Tibial artery (tissue), 4 donors: Measurements from ENCODE around the gene AXL.

Experiments
- DNase-seq, 2 donors: peaks; one replicate each; pipeline ENCODE4 v3.0.0-alpha.2; 2019
- H3K27ac ChIP-seq, 2 donors: fragments of 200-600 bp; sonication (generic) in 1 of 2; 1 replicate in 1 of 2; 2 replicates in 1 of 2; pipeline ENCODE4 v1.5.1; 2018 to 2019; ENCODE audit warnings: mild to moderate bottlenecking in 1 of 2
- H3K27me3 ChIP-seq, 2 donors: fragments of 200-600 bp; sonication (generic) in 1 of 2; one replicate each; pipeline versions ENCODE4 v1.5.1 to v1.6.0; 2016 to 2019
- H3K36me3 ChIP-seq, 3 donors: fragments of 200-600 bp; sonication (generic) in 2 of 3; one replicate each; pipeline ENCODE4 v1.5.1; 2016 to 2019; ENCODE audit warnings: mild to moderate bottlenecking in 2 of 3
- H3K4me1 ChIP-seq, 4 donors: fragments of 200-600 bp; sonication (generic) in 2 of 4; 1 replicate in 3 of 4; 2 replicates in 1 of 4; pipeline ENCODE4 v1.5.1; 2016 to 2019
- H3K4me3 ChIP-seq, 2 donors: fragments of 200-600 bp; sonication (generic) in 1 of 2; 1 replicate in 1 of 2; 2 replicates in 1 of 2; pipeline ENCODE4 v1.5.1; 2018 to 2019; ENCODE audit warnings: mild to moderate bottlenecking in 2 of 2
- H3K9me3 ChIP-seq, 3 donors: fragments of 200-600 bp; sonication (generic) in 1 of 3; one replicate each; pipeline ENCODE4 v1.5.1; 2016 to 2019
- intact Hi-C: fragments of 100-400 bp; cut with DNase I; formaldehyde crosslinking; loops from one replicate; pipeline ENCODE4 v1.15.0; 2023; ENCODE audit warnings: low total_unique reads
- TF ChIP-seq, protein P1 (sequence below), 2 experiments: fragments of 200-600 bp in 1 of 2; fragments of 450-650 bp in 1 of 2; IDR thresholded peaks; one replicate each; pipeline ENCODE4 v1.5.1; 2017 to 2019; ENCODE audit warnings: antibody characterized with exemption in 2 of 2, mild to moderate bottlenecking in 1 of 2, moderate library complexity in 1 of 2

The AXL gene

DNA sequence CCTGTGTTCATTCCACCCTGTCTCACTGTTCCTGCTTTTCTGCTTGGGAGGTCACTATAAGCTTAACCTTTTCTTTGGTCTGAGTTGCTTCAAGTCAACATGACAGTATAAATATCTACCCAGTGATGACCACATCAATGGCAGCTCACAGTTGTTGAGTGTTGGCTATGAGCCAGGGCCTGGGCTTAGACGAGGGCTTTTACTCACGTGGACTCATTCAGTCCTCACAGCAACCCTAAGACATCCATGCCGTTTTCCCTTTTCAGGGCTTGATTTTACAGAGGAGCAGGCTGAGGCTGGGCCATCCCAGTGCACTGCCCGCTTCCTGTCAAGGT lies 80.7 kb downstream of the AXL start:
- H3K36me3 ChIP-seq: peaks cover 34 to 76% (median 63%) of the 10 kb centered on the region in 3 donors
- no peak overlapping the region for H3K4me3 ChIP-seq
- H3K27ac ChIP-seq: peak overlapping the region; percentile 74 to 82
- TF ChIP-seq, protein P1, sequence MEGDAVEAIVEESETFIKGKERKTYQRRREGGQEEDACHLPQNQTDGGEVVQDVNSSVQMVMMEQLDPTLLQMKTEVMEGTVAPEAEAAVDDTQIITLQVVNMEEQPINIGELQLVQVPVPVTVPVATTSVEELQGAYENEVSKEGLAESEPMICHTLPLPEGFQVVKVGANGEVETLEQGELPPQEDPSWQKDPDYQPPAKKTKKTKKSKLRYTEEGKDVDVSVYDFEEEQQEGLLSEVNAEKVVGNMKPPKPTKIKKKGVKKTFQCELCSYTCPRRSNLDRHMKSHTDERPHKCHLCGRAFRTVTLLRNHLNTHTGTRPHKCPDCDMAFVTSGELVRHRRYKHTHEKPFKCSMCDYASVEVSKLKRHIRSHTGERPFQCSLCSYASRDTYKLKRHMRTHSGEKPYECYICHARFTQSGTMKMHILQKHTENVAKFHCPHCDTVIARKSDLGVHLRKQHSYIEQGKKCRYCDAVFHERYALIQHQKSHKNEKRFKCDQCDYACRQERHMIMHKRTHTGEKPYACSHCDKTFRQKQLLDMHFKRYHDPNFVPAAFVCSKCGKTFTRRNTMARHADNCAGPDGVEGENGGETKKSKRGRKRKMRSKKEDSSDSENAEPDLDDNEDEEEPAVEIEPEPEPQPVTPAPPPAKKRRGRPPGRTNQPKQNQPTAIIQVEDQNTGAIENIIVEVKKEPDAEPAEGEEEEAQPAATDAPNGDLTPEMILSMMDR (IDR thresholded peaks at IDR 0.05): no peak
- H3K4me1 ChIP-seq: peaks cover 0 to 56% (median 48%) of the 10 kb centered on the region in 4 donors
- intact Hi-C loops: no loop called here
- DNase-seq: peak; percentile 76 to 84
- H3K27me3 ChIP-seq: no peaks in the 10 kb centered on the region
- H3K9me3 ChIP-seq: no peaks in the 10 kb centered on the region

DNA sequence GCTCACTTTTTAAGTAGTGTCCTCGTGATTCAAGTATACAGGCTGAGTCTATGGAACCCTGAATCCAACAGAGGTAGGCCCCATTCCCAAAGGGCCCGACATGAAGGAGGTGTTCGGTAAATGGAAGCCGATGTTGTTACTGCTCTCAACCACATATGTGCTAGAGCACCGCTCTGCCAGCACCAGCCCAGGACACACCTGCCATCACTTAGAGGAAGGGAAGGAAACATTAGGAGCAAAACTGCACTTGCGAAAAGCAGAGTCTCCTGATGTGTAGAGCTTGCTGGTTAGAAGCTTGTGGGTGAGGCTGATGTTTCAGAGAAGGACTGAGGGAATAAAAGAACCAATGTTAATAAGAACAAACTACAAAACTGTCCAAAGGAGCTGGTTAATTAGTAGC lies 81.5 kb downstream of the AXL start:
- H3K36me3 ChIP-seq: peaks cover 34 to 76% (median 63%) of the 10 kb centered on the region in 3 donors
- intact Hi-C loops: no loop called here
- no peak overlapping the region for H3K4me3 ChIP-seq
- DNase-seq: no peak
- TF ChIP-seq, protein P1 (IDR thresholded peaks at IDR 0.05): no peak
- H3K27ac ChIP-seq: peak overlapping the region; percentile 74 to 82
- H3K27me3 ChIP-seq: no peaks in the 10 kb centered on the region
- no peaks in the 10 kb centered on the region for H3K9me3 ChIP-seq
- H3K4me1 ChIP-seq: peaks cover 0 to 56% (median 48%) of the 10 kb centered on the region in 4 donors

DNA sequence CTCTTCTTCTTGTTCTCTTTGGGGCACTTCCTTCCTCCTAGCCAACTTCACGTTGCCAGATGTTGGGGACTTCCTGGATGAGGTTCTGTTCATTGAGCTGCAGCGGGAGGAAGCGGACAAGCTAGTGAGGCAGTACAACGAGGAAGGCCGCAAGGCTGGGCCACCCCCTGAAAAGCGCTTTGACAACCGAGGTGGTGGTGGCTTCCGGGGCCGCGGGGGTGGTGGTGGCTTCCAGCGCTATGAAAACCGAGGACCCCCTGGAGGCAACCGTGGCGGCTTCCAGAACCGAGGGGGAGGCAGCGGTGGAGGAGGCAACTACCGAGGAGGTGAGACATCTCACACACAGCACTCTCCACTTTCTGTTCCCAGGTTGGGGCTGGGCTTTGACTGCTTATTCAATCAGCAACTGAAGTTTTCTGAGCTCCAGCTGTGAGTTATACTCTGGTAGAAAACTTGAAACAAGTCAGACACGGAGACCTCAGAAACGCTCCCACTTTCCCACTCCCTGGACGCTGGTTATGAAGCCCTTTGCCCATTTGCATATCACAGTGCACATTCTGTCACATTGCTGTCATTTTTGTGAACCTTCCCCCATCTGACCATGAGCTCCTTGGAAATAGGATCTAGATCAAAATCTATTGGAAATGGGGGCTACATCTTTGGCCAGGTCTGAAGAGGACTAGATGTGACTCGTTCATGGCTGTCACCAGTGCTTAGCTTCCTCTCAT lies 83.8 kb downstream of the AXL start:
- no peak overlapping the region for H3K27ac ChIP-seq
- H3K4me3 ChIP-seq: no peak overlapping the region
- TF ChIP-seq, protein P1 (IDR thresholded peaks at IDR 0.05): no peak
- DNase-seq: peak in 1 of 2 donors; percentile 41
- peaks cover 46 to 76% (median 71%) of the 10 kb centered on the region in 3 donors for H3K36me3 ChIP-seq
- peaks cover 0 to 37% (median 31%) of the 10 kb centered on the region in 4 donors for H3K4me1 ChIP-seq
- intact Hi-C loops: no loop called here
- H3K27me3 ChIP-seq: no peaks in the 10 kb centered on the region
- H3K9me3 ChIP-seq: no peaks in the 10 kb centered on the region

DNA sequence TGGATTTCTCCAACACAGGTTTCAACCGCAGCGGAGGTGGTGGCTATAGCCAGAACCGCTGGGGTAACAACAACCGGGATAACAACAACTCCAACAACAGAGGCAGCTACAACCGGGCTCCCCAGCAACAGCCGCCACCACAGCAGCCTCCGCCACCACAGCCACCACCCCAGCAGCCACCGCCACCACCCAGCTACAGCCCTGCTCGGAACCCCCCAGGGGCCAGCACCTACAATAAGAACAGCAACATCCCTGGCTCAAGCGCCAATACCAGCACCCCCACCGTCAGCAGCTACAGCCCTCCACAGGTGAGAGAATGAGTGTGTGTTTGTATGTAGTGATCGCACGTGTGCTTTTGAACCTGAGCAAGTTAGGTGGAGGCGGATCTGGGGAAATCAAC lies 84.9 kb downstream of the AXL start:
- Histone ChIP-seq H3K27me3 (no peaks in the 10 kb centered on the region), H3K27ac (peak overlapping the region in 1 of 2 donors; percentile 19), H3K4me1 (peaks cover 0 to 37% (median 31%) of the 10 kb centered on the region in 4 donors), H3K9me3 (no peaks in the 10 kb centered on the region), H3K4me3 (no peak overlapping the region), H3K36me3 (peaks cover 46 to 77% (median 71%) of the 10 kb centered on the region in 3 donors)
- DNase-seq: no peak
- TF ChIP-seq, protein P1 (IDR thresholded peaks at IDR 0.05): no peak
- intact Hi-C loops: no loop called here

DNA sequence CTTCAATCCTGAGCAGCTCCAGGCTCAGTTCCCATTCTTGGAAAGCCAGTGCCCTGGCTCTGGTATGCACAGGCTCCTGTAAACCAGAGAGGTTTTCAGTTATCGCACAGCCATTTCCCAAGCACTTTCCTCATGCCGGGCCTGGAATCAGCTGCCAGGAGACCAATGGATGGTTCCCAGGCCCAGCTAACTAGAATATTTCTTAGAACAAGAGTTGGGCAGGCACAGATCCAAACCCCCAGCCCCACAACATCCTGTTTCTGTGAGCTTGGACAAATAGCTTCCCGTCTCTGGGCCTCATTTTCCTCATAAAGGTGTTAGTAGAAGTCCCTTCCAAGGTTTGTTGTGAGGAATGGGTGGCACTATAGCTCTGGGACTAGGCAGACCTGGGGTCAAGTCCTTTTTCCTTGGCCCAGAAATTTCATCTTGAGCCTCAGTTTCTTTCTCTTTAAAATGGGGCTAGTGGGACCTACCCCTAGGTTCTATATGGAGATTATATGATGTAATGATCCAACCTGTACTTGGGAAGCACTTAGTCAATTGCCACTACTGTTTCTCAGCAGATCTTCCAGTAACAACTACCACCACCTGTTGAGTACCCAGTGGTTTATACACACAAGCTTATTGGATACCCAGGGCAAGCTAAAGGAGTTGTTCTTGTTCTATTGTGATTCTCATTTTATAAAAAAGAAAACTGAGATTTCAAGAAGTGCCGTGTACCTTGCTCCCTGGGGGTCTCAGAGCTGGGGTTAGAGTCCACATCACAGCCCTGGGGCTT lies 85.9 kb downstream of the AXL start:
- H3K9me3 ChIP-seq: no peaks in the 10 kb centered on the region
- H3K36me3 ChIP-seq: peaks cover 46 to 77% (median 71%) of the 10 kb centered on the region in 3 donors
- no peak for DNase-seq
- H3K27ac ChIP-seq: peak overlapping the region in 1 of 2 donors; percentile 1
- peaks cover 4 to 33% (median 25%) of the 10 kb centered on the region in 4 donors for H3K4me1 ChIP-seq
- H3K27me3 ChIP-seq: no peaks in the 10 kb centered on the region
- TF ChIP-seq, protein P1 (IDR thresholded peaks at IDR 0.05): no peak
- intact Hi-C loops: loop anchor here (5.0 kb wide), 1 partner anchor 43 kb away; the partner anchor contains the start of gene HNRNPUL1
- H3K4me3 ChIP-seq: no peak overlapping the region
